CD14-positive monocyte (primary cell): Measurements from ENCODE around the gene CDH13. TPM values are rescaled to one million over a fixed set of nuclear protein-coding genes. Genes with fewer than 3 reads are reported as not detected.

ENCODE experiments used
- DNase-seq, 3 donors: peaks; one replicate each; pipeline ENCODE4 v3.0.0-alpha.2; 2011 to 2022
- H2AFZ ChIP-seq: 2 replicates; pipeline ENCODE4 v1.6.0; 2012; ENCODE audit warnings: mild to moderate bottlenecking, low read depth, low read length, inconsistent platforms; ENCODE audit not compliant: insufficient read depth, poor library complexity, severe bottlenecking
- H3K27ac ChIP-seq, 2 donors: 1 replicate in 1 of 2; 2 replicates in 1 of 2; pipeline ENCODE4 v1.5.1; 2012 to 2013; ENCODE audit warnings: low read length in 2 of 2, control low read depth in 1 of 2, inconsistent platforms in 1 of 2, low read depth in 1 of 2, mild to moderate bottlenecking in 1 of 2
- H3K27me3 ChIP-seq, 2 donors: one replicate each; pipeline versions ENCODE4 v1.6.0 to v1.6.1; 2011 to 2013; ENCODE audit warnings: low read length in 2 of 2; ENCODE audit not compliant: control insufficient read depth in 2 of 2, insufficient read depth in 2 of 2
- H3K36me3 ChIP-seq, 2 donors: replicated peaks in 1 of 2; 1 replicate in 1 of 2; 2 replicates in 1 of 2; pipeline versions ENCODE4 v1.5.1 to v1.6.1; 2012 to 2013; ENCODE audit warnings: low read length in 2 of 2, control low read depth in 1 of 2, inconsistent platforms in 1 of 2, mild to moderate bottlenecking in 1 of 2; ENCODE audit not compliant: insufficient read depth in 2 of 2, control insufficient read depth in 1 of 2
- H3K4me1 ChIP-seq, 2 donors: 1 replicate in 1 of 2; 2 replicates in 1 of 2; pipeline versions ENCODE4 v1.5.1 to v1.6.1; 2012 to 2013; ENCODE audit warnings: low read length in 2 of 2, control low read depth in 1 of 2, inconsistent platforms in 1 of 2, mild to moderate bottlenecking in 1 of 2, moderate library complexity in 1 of 2; ENCODE audit not compliant: insufficient read depth in 2 of 2, control insufficient read depth in 1 of 2
- H3K4me2 ChIP-seq: replicated peaks from 2 replicates; pipeline ENCODE3; 2012; ENCODE audit warnings: low read length, moderate library complexity, mild to moderate bottlenecking; ENCODE audit not compliant: poor library complexity, severe bottlenecking; ENCODE audit errors: extremely low read depth
- H3K4me3 ChIP-seq, 3 experiments: fragments of 200-600 bp in 1 of 3; sonication (generic) in 1 of 3; replicated peaks in 1 of 3; 1 replicate in 2 of 3; 2 replicates in 1 of 3; pipeline ENCODE4 v1.5.1; 2011 to 2013; ENCODE audit warnings: low read length in 3 of 3, mild to moderate bottlenecking in 3 of 3, control low read depth in 2 of 3, low read depth in 2 of 3, inconsistent platforms in 1 of 3, moderate library complexity in 1 of 3
- H3K79me2 ChIP-seq: 2 replicates; pipeline ENCODE4 v1.6.0; 2012; ENCODE audit warnings: mild to moderate bottlenecking, control low read depth, inconsistent platforms, low read length, moderate library complexity; ENCODE audit not compliant: insufficient read depth
- H3K9ac ChIP-seq: 2 replicates; pipeline ENCODE4 v1.6.0; 2017; ENCODE audit warnings: low read length, mild to moderate bottlenecking; ENCODE audit not compliant: insufficient read depth, poor library complexity, severe bottlenecking
- H3K9me3 ChIP-seq, 2 donors: replicated peaks in 1 of 2; 1 replicate in 1 of 2; 2 replicates in 1 of 2; pipeline versions ENCODE4 v1.5.1 to v1.6.1; 2012 to 2013; ENCODE audit warnings: low read length in 2 of 2, control low read depth in 1 of 2; ENCODE audit not compliant: control insufficient read depth in 1 of 2, insufficient read depth in 1 of 2
- H4K20me1 ChIP-seq: 2 replicates; pipeline ENCODE4 v1.6.0; 2012; ENCODE audit warnings: mild to moderate bottlenecking, low read length, control low read depth, moderate library complexity; ENCODE audit not compliant: insufficient read depth
- H3K27ac Mint-ChIP-seq, 7 donors: one replicate each; pipeline ENCODE4 v1.8.0; 2020; ENCODE audit warnings: mild to moderate bottlenecking in 7 of 7, mixed read lengths in 7 of 7, moderate library complexity in 6 of 7, inconsistent platforms in 2 of 7
- H3K27me3 Mint-ChIP-seq, 3 donors: one replicate each; pipeline ENCODE4 v1.8.0; 2021 to 2022; ENCODE audit warnings: low read depth in 3 of 3, mild to moderate bottlenecking in 3 of 3, mixed read lengths in 3 of 3, moderate library complexity in 3 of 3, inconsistent platforms in 1 of 3
- H3K36me3 Mint-ChIP-seq, 2 donors: one replicate each; pipeline ENCODE4 v1.8.0; 2020; ENCODE audit warnings: mixed read lengths in 2 of 2, inconsistent platforms in 1 of 2, mild to moderate bottlenecking in 1 of 2
- H3K4me1 Mint-ChIP-seq: one replicate; pipeline ENCODE4 v1.8.0; 2020; ENCODE audit warnings: mild to moderate bottlenecking, mixed read lengths
- H3K4me3 Mint-ChIP-seq, 2 donors: one replicate each; pipeline ENCODE4 v1.8.0; 2020; ENCODE audit warnings: mild to moderate bottlenecking in 2 of 2, mixed read lengths in 2 of 2, moderate library complexity in 1 of 2
- H3K9me3 Mint-ChIP-seq, 7 donors: one replicate each; pipeline ENCODE4 v1.8.0; 2020 to 2022; ENCODE audit warnings: mixed read lengths in 7 of 7, mild to moderate bottlenecking in 6 of 7, moderate library complexity in 6 of 7, inconsistent platforms in 2 of 7
- CTCF ChIP-seq: fragments of 200-600 bp; IDR thresholded peaks from one replicate; pipeline ENCODE4 v1.8.0; 2022; ENCODE audit warnings: antibody characterized with exemption, mild to moderate bottlenecking
- WGBS: methylation state at CpG from one replicate; pipeline ENCODE4 v1.1.5; 2013; ENCODE audit warnings: missing lambda C conversion rate; ENCODE audit not compliant: insufficient coverage; 5-methylcytosine and 5-hydroxymethylcytosine counted together
- intact Hi-C, 2 donors: fragments of 100-400 bp; cut with micrococcal nuclease; formaldehyde crosslinking; loops; one replicate each; pipeline versions ENCODE4 v1.15.0 to v1.15.1; 2023
- polyA minus RNA-seq: library from RNA; depleted of rRNA, polyadenylated mRNA; stranded (reverse); fragments of >200 nt; gene quantifications from 2 replicates; pipeline ENCODE4 v1.2.3, GENCODE V29; 2012
- polyA plus RNA-seq, 3 donors: library from polyadenylated mRNA; depleted of rRNA in 1 of 3; unstranded in 2 of 3; stranded (reverse) in 1 of 3; fragments of 300-500 nt in 2 of 3; fragments of >200 nt in 1 of 3; fragmentation: Illumina TruSeq in 2 of 3; gene quantifications; 1 replicate in 2 of 3; 2 replicates in 1 of 3; pipeline ENCODE4 v1.2.3, GENCODE V29; 2012 to 2021
- total RNA-seq, 12 experiments: library from RNA in 1 of 12; stranded (reverse) in 1 of 12; fragments of 120-200 nt in 1 of 12; gene quantifications; one replicate each; pipeline ENCODE4 v1.2.4 and lab custom pipeline; 2013 to 2026; ENCODE audit warnings: mixed read lengths in 6 of 12, inconsistent platforms in 1 of 12

The CDH13 gene
- 0.10 TPM for total RNA-seq (2013)
- polyA plus RNA-seq, result under 1 TPM in 2 of 3 donors, not detected in 1; 0.13 to 0.19 TPM
- polyA minus RNA-seq, result not detected in 2 replicates
- 0 to 3.6 (median 0.10) reads per million in 11 experiments for total RNA-seq (lab: John Stamatoyannopoulos, UW)

- WGBS, result 4% methylated on average over 32 of the region's 39 CpGs
- Histone ChIP-seq H3K36me3 (no peaks in the 10 kb centered on the region), H4K20me1 (no peaks in the 10 kb centered on the region), H2AFZ (no peak within 1 kb of the TSS), H3K4me3 (no peak within 1 kb of the TSS), H3K4me2 (no peak within 1 kb of the TSS), H3K9ac (no peak within 1 kb of the TSS), H3K9me3 (peaks cover 0 to 15% of the 10 kb centered on the region in 2 donors), H3K27me3 (peaks cover 29 to 65% of the 10 kb centered on the region in 2 donors), H3K79me2 (no peaks in the 10 kb centered on the region), H3K27ac (no peak within 1 kb of the TSS), H3K4me1 (no peaks in the 10 kb centered on the region)
- H3K27me3 Mint-ChIP-seq, result peaks cover 49 to 65% (median 54%) of the 10 kb centered on the region in 3 donors
- no peaks in the 10 kb centered on the region for H3K36me3 Mint-ChIP-seq
- DNase-seq, result no peak
- peaks cover 0 to 7% (median 1%) of the 10 kb centered on the region in 7 donors for H3K9me3 Mint-ChIP-seq
- no peak for TF ChIP-seq CTCF
- peak within 1 kb of the TSS in 1 of 2 donors; percentile 68 for H3K4me3 Mint-ChIP-seq
- H3K4me1 Mint-ChIP-seq, result no peaks in the 10 kb centered on the region
- H3K27ac Mint-ChIP-seq, result peak within 1 kb of the TSS in 1 of 7 donors; percentile 21
- intact Hi-C loops, result no loop called here
These were observed at the start of gene CDH13 for GRCh38 chr16:82626791-82627261. Gene CDH13, plus strand, starts transcription at chr16:82626969.

- no peak overlapping the region for H2AFZ ChIP-seq
- H3K4me1 ChIP-seq, result no peaks in the 10 kb centered on the region
- Mint-ChIP-seq H3K9me3 (no peaks in the 10 kb centered on the region), H3K4me3 (no peak overlapping the region), H3K27me3 (peaks cover 0 to 6% (median 0%) of the 10 kb centered on the region in 3 donors), H3K27ac (no peak overlapping the region), H3K36me3 (no peaks in the 10 kb centered on the region), H3K4me1 (no peaks in the 10 kb centered on the region)
- WGBS, result 73% methylated on average over 1 of the region's 7 CpGs
- H3K9me3 ChIP-seq, result no peaks in the 10 kb centered on the region
- H3K36me3 ChIP-seq, result no peaks in the 10 kb centered on the region
- no peaks in the 10 kb centered on the region for H4K20me1 ChIP-seq
- intact Hi-C loops, result no loop called here
- H3K4me2 ChIP-seq, result no peak overlapping the region
- H3K9ac ChIP-seq, result no peak overlapping the region
- H3K27ac ChIP-seq, result no peak overlapping the region
- H3K79me2 ChIP-seq, result no peaks in the 10 kb centered on the region
- no peak overlapping the region for H3K4me3 ChIP-seq
- DNase-seq, result no peak
- no peaks in the 10 kb centered on the region for H3K27me3 ChIP-seq
- no peak for TF ChIP-seq CTCF
These were observed 46.4 kb upstream of the CDH13 start for GRCh38 chr16:82580298-82580890.
